ENCODE measurements around the gene FBXL15.

FBXL15 gene

DNA sequence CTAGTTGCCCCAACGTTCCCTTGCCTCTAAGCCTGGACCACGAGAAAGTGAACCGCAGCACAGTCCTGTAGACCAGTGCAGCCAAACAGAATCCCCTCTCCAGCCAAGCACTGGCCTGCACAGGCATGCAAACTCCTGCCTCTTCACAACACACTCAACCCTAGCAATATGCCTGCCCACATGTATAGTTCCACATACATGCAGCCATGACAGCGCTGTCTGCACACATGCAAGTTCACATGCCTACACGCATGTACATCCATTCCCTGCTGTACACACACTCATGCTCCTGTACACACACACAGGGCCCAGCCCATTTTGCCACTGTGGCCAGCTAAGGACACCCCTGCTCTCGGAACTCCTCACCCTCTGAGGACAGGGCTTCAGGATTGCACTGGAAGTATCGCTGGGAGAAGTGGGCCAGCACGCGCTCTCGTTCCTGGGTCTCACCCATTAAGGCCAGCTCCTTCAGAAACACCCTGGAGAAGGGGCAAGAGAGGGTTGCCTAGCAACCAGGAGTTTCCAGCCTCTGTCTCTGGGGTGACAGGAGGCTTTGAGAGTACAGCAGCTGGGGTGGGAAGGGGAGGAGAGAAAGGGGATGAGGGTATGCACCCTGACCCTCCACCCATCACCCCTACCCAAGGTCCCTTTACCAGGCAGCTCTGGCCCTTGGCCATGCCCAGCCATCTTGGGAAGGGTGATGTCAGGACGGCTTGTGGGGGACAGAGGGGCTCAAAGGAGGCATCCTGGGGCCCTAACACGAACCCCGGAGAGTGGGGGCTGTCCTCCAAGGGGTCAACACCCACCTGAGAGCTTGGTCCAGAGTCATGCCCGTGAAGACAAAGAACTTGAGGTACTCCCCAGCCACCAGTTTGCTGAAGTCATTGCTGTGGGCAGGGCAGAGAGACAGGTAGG lies 9.0 kb upstream of the FBXL15 start:
- no peak for DNase-seq

DNA sequence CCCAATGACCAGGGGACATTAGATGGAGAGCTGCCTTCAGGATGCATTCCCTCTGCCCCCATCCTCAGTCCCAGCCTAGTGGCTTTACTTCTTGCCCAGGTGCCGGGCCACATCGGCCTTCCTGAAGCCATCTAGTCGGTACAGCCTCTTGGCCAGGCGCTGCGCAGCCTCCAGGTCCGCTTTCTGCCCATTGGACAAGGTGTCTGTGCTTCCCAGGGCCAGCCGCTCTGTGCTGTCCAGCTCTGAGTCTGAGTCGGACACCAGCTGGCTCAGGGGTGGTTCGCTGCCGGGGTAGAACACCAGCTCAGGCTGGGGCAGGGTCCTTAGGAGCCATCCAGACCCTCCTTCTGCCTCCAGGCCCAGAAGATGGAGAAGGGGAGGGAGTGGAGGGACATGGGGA lies 8.3 kb upstream of the FBXL15 start:
- no peak for DNase-seq

DNA sequence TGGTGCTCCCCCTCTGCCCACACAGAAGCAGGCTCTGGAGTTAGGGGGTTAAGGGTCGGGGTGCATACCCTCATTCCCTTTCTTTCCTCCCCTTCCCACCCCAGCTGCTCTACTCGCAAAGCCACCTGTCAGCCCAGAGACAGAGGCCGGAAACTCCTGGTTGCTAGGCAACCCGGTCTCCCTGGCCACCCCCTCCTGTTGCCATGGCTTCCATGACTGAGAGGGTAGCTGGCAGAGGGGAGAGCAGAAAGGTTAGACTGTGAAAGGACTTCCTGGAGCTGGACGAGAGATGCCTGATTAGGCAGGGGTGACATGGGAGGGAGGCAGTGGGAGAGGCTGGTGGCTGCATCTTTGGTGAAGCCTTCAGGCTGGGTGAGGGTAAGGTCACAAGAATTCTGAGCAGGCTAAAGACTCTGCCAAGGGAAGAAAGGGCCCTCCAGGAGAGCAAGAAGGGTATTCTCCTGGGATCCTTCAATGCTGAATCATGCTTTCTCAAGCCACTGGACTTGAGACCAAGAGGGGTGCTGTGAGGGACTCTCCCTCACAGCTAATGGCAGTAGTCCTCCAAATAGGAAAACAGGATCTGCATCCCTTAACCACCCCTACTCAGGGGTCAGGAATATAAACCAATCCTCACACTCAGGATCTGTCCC lies 7.5 kb upstream of the FBXL15 start:
- DNase-seq, result no peak

DNA sequence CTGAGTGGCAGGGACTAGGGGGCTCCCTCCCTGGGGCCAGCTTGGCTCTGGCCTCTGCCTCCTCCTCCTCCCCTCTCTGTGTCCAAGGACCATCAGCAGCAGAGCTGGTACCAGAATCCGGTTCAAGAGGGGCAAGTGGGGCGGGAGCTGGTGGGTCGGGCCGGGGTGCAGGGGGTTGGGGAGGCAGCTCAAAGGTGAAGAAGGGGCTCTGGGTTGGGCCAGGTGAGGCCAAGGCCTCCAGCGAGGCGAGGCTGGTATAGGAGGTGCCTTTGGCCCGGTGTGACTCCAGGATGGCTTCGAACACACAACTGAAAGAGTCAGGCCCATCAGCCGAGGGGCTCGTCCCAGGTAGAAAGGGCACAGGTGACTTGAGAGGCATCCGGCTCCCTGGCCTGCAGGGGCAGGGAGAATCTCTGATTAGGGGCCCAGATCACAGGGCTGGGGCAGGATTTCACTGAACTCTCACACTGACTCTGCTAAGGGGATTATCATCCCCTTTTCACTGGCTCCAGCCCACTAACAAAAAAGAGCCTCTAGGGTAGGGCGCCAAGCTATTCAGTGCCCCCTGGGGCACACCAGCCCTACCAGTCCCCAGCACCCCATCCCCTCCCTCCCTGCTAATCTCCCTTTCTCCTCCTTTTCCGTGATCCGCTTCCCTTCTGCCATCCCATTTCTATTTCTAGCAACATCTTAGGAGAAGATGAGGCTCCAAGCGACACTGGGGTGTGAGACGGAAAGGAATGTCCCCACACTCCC lies 6.7 kb upstream of the FBXL15 start:
- DNase-seq, result no peak

DNA sequence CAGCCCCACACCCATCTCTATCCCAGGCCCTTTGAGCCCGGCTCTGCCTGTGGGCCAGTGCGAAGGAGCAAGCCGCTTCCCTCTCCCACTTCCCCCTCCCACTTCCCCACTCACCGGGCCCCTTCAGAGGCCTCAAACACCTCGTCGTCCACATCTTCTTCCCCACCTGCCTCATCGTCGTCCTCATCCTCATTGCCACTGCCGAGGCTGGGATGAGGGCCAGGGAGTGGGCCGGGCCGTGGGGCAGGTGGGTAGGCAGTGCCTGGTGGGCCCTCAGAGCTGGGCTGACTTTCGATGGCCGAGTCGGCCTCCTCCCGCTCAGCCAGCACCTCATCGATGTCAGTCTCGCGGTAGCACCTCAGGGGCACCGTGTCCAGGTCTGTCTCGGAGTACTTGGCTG lies 5.9 kb upstream of the FBXL15 start:
- DNase-seq, result no peak

DNA sequence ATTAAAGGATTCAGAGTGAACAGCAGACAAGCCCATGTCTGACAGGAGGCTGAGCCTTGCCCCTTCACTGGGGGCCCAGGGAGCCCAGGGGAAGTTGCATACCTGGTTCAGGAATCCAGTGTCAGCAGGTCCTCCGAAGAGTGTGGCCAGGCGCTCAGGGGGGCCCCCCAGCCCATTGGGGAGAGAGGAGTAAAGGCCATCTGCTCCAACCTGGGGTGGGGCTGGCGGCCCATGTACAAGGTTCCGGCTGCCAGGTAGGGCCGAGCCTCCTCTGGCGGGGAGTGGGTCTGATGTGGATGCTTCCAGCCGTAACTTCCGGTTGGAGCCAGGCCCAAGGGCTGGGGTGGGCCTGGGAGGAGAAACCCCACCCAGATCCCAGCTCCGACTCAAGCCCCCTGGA lies 4.4 kb upstream of the FBXL15 start:
- no peak for DNase-seq

DNA sequence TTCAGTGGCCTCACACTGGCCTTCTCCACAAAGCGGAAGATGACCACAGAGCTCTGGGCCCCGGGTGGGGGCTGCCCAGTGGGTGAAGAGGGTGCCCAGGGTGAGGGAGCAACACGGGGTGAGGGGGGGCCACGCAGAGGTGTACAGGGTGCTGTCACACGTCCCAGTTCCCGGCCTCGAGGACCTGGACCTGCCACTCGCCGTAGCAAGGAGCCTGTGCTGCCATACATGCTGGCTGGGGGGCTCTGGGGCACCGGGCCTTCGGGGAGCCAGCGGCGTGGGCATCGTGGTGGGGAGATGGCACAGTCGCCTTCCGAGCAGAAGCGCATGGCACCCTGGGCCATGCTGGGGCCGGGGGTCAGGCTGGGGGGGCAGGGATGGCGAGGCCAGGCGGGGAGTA lies 3.9 kb upstream of the FBXL15 start:
- no peak for DNase-seq

DNA sequence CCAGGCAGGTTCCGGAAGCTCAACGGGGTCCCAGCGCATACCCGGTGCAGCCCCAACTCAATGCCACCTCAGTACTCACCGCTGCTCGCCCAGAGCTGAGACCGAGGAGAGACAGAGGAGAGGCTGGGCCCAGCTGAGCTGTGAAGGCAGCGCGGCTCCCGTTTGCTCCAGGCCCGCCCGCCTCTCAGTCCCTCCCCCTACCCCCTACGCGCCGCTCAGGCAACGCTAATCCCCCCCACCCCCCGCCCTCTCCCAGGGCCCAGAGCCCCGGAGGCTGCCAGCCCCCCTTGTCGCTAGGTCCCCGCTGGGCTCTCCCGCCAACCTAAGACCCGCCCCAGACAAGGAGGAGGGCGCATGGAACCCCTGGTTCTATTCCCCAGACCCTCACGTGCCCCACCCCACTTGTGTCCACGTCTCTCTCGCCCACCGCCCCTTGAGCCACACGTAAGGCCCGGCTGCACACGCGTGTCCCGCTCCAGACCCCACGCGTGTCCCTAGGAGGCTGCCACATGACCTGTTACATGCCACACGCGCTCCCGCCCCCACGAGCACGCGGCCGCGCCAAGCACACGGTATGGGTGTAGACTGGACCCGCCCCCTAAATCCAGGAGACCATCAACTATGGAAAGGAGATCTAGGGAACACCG lies 1.9 kb upstream of the FBXL15 start, which contains the start of gene PSD:
PSD (minus strand) TSS at position 164 of the 647 bp plus-strand sequence. CDS start 1,747 bp downstream, outside the sequence.
- no peak for DNase-seq

DNA sequence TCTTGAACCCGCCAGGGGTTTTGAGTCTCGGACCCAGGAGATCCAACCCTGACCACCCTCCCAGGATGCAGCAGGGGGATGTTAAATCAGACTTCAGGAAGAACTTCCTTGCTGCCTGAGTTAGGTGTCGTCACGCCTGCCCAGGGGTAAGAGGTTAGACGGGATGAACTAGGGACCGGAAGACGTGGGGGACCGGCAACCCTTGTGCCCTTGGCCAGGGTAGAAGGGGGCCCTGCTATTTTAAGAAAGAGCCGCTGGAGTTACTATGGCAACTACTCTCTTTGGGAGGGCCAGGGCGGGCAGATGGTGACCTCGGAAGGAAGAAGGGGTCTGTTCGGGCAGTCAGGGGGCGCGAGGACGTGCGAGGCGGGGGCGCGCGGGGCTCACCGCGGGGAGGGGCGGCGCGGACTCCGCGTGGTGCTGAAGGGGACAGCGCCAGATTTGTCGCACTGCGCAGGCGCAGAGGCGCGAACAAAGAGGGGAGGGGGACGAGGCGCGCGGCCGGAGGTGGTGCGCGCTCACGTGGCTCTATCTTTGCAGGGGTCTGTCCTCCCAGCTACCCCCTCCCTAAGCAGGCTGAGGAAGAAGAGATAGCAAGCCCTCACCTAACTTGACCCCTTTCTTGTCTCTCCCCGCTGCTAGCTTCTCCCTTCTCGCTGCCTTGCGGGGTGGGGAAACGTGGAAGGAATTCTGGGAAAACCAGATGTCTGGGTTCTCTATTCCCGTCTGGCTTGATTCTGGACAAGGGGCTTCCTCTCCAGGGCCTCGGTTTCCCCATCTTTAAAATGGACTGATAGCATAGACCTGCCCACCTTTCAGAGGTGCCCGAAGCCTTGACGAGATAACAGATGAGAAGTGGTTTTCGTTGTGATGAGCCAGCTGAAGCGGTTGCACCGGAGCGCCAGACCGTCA lies 1.1 kb upstream of the FBXL15 start:
- no peak for DNase-seq

DNA sequence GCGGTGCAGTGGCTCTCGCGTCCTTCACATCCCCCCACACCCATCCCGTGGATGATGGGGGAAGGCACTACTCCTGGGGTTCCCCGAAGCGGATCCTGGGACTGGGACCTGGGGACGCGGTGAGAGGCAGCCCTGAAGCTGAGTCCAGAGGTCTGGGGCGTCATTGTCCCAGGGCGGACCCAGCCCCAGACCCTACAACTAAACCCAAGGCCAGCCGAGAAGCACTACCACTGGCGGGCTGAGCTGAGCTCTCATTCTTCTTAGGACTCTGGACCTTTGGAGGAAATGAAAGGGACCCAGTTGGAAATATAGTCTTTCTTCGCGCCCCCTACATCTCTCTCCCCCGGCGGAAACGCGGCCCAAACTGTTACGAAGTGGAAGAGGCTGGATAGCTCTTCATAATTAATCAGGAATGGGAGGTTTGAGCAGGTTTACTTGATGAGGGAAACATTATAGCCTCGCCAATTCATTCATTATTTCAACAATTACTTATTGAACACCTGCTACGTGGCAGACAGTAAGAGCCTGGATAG lies 389 bp upstream of the FBXL15 start:
- no peak for DNase-seq

DNA sequence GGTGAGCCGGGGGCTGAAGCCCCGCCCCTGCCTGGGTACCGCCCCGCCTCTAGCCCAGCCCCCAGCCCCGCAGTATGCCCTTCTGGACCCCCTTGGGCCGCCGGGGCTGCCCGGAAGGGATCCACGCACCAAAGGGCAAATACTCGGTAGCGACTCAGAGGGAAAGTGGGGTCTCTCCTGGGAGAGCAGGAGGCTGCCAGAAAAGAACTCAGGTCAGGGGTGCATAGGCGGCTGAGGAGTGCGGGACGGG lies 796 bp downstream of the FBXL15 start:
- no peak for DNase-seq

DNA sequence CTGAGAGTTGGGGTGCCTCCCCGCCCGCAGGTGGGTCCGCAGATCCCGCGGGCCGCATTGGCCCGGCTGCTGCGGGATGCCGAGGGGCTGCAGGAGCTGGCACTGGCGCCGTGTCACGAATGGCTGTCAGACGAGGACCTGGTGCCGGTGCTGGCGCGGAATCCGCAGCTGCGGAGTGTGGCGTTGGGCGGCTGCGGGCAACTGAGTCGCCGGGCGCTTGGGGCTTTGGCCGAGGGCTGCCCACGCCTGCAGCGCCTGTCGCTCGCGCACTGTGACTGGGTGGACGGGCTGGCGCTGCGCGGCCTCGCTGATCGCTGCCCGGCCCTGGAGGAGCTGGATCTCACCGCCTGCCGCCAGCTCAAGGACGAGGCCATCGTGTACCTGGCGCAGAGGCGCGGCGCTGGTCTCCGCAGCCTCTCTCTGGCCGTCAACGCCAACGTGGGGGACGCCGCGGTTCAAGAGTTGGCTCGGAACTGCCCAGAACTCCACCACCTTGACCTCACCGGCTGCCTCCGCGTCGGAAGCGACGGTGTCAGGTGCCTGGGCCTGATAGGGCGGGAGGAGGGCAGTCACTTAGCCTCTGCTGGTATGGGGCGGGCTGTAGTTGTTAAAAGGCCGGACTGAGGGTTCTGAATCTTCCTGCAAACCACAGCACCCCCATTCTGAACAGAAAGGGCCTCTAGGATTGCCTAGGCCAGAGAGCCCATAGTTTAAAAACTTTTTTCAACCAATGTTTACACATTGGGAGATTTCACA lies 1.3 kb downstream of the FBXL15 start:
- DNase-seq, result no peak

DNA sequence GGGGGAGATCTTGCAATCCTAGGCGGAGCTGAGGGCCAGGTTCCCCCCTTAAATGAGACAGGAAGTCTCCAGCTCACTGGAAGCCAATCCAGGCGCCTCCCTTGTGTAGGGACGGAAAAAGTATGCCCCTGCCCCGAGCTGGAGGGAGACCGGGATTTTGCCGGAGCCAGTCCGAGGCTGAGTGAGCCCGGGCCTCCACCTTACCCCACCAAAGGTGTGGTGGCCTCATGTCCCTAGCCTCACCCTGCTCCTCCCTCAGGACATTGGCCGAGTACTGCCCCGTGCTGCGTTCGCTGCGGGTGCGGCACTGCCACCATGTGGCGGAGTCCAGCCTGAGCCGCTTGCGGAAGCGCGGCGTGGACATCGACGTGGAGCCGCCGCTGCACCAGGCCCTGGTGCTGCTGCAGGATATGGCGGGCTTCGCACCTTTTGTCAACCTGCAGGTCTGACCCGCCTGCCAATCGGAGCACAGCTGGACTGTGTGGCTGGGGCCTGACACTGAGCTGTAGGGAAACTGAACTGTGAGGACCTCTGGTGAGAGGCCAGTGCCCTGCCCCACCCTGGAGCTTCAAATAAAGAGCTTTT lies 2.0 kb downstream of the FBXL15 start:
- DNase-seq, result peak; percentile 52

DNA sequence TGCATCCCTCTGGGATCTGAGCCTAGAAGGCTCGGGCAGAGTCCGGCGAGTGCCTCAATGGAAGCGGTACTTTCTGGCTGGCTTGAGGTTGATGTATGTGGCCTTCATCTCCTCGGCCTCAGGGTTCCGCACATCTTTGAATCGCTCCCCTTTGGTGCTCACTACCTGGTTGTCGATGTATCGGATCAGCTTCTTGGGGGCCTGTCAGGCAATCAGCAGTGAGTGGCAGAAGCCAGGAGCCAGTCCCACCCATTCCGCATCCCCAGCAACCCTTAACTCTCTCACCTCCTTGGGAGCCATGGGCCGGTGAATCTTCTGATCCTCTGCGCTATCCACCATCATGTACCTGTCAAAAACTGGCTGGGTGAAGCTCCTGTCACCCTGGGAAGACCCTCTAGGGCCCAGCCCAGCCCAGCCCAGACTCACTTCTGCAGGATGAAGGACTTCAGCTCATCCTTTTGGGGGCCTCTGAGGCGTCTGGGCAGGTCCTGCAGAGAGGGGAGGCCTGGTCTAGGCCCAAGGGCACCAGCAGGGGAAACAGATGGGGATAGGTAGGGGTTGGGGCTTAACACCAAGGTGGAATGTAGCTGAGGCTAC lies 2.8 kb downstream of the FBXL15 start:
- DNase-seq, result no peak

DNA sequence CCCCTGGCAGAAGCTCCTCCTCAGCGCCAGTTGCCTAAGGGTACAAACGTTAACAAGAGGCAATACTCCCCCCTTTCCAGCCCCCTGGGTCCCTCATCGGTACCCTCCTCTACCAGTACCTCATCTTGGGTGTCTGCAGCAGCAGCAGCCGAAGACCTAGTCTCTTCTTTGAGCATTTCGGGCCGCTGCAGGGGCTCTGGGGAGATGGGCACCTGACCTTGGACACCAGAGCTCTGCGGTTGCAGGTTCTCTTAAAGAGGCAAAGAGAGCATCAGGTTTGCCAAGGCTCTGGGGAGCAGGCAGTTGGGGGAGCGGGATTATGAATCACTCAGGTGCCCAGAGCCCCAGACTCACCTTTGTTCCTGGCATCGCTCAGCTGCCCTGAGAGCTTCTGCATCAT lies 3.5 kb downstream of the FBXL15 start:
- no peak for DNase-seq

DNA sequence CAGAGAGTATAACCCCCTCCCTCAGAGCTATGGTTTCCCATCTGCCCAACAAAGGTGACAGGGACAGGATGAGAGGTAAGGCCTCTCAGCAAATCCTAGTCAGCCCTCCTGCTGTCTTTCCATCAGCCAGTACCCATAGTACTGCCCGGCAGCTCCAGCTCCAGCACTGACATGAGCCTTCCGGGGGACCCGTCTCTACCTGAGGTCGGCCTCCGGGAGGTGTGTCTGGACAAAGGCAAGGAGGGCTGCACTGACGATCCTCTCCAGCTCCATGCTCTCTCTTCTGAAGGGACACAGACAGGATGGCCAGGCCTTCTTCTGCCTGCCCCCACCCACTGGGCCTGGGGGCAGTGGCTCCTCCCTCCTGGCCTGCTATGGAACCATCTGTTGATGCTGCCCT lies 4.3 kb downstream of the FBXL15 start:
- no peak for DNase-seq

DNA sequence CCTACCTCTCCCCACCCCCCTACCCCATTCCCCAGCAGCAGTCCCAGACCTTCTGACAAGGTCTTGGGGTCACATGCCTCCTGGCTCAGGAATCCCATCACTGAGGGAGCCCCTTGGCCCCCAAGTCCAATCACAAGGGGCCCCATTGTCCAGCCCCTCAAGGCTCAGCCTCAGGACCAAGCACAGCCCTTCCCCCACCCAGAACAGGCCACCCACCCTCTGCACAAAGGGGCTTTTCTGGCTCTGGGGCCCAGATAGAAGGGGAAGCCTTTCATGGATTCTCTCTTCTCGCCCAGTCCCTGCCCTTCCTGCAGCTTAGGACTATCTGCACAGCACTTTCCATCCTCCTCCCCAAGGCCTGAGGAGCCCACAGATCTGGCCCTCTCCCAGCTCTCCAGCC lies 4.8 kb downstream of the FBXL15 start:
- no peak for DNase-seq

DNA sequence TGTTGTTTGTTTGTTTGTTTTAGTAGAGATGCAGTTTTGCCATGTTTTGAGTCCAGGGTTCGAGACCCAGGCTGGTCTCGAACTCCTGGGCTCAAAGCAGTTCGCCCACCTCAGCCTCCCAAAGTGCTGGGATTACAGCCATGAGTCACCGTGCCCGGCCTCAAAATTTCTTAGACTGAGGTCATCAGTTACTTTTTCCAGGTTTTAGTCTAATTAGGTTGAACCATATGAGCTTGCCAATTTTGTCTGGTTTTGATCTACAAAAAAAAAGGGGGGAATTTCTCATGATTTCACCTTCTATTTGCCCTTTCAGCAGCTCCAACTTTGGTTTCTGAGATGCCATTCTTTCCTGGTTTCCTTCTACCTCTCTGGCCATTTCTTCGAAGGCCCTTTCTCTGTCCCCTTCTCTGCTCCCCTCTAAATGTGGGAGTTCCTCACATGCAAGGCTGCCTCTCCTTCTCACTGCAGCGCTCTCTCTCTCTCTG lies 6.2 kb downstream of the FBXL15 start:
- no peak for DNase-seq

DNA sequence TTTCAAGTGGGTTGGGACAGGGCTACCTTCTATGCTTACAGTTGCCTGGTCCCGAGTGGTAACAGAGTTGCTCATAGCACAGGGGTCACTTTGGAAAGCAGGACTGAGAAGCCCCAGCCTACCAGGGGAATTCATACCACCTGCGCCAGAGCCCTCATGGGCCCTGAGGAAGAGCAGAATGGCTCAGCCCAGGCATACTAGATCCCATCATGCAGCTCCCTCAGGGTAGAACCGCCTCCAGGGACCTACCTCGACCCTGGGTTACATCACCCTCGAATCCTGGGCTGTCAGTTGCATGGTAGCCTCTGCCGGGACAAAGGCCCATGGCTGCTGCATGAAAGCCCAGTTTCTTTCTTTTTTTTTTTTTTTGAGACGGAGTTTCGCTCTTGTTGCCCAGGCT lies 8.8 kb downstream of the FBXL15 start:
- no peak for DNase-seq

DNA sequence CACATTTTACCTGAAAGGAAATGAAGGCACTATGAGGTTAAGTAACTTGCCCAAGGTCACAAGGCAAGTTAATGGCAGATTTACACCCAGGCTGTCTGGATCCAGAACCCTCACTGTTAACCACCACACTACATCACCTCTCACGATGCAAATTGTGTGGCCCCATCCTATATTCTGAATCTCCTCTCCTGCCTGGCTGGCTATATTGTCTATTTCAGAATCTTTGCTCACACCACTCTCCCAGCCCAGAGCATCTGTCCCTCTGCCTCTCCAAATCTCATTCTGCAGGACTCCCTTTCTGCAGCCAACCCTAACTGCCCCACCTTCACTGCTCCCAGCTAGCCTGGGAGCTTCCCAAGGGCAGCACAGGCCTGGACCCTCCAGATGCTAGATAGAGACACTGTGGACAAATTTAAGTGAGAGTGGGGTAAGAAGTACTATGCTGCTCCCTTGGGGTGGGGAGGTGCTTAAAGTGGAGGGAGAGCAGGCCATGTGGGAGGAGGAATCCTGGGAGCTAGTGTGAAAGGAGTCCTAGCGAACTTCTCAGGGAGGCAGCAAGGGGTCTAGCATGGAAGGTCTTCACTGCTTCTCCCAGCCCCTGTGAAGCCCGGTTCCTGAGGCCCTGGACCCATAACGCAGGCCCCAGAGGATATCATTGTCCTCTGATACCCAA lies 11.0 kb downstream of the FBXL15 start:
- DNase-seq, result no peak

All from GF-D8 (cell line).